GM19438 (cell line): ENCODE results near the gene MT1B.
A peak's percentile ranks its signal among the peaks of the same experiment; 100 is the strongest.

Source experiments
- ATAC-seq: cut with Tn5 transposase; IDR thresholded peaks from one replicate; pipeline ENCODE4 v1.9.1; 2021; ENCODE audit warnings: low read depth; ENCODE audit not compliant: unreplicated experiment

The MT1B gene

GRCh38 chr16:56651586-56651985 is at the start of gene MT1B:
Gene MT1B (plus strand): TSS chr16:56651886. CDS start chr16:56651954, 68 bp downstream.
- no peak for ATAC-seq

GRCh38 chr16:56603589-56603988 is 48.1 kb upstream of the MT1B start:
- no peak for ATAC-seq

DNA sequence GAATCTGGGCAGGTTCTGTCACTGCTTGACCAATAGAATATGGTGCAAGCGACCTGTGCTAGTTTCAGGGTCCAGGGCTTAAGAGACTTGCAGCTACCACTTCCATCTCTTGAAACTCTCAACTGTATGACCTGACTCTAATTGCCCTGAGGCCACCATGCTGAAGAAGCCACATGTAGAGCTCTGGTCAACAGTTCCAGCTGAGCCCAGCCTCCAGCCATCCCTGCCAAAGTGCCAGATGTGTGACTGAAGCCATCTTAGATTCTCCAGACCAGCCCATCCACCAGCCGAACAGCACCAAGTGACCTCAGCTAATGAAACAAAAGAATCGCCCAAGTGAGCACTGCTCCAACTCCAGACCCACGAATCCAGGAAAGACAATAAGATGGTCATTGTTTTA is 46.7 kb upstream of the MT1B start:
- ATAC-seq: no peak

GRCh38 chr16:56605475-56605874 is 46.2 kb upstream of the MT1B start:
- ATAC-seq: no peak

- no peak for ATAC-seq
These were observed 45.6 kb upstream of the MT1B start for GRCh38 chr16:56606071-56606475.

DNA sequence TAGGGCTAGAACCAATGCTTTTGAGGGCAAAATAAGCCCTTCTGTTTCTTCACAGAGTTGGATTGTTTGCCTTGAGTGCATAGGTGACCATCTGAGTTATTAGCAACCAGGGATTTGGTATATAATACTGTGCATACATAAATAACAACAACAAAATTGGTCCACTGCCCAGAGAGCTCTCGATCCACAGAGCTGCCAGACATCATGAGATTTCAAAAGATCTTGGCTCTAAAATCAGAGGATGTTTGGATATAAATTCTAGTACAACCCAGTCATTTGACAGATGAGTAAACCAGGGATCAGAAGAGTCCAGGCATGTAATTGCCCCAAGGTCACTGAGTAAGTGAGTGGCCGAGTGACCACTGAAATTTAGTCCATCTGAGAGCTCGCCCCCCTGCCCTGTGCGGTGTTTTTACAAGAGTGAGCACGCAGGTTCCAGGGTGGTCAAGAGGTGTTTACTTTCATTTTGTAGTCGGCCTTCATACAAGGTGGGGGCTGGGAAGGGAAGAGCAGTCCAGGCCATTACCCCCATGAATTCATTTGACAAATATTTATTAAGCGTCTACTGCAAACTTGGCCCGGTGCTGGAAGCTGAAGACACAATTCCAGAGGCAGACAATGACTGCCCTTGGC is 45.1 kb upstream of the MT1B start:
- ATAC-seq: no peak

DNA sequence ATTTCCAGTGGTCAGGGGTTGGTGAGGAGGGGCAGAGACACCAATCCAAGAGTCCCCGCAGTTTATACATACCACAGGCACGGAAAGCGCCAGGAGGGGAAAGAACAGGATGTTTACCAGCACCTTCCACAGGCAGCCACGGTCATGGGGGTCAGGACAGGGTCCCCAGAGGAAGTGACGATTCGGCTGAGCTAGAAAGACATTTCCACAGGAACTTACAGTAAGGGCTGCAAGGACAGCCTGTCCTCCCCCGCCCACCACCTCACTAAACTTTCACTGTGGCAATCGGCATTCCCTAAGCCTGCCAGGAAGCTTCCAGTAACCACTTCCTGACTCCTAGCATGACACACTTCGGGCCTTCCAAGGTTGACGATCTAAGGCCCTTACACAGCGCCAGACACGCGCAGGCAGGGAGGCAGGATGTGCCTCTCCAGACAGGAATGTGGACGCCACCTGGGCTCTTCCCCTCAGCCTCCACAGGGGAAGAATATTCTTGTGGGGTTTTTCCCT is 44.5 kb upstream of the MT1B start:
- ATAC-seq: no peak

DNA sequence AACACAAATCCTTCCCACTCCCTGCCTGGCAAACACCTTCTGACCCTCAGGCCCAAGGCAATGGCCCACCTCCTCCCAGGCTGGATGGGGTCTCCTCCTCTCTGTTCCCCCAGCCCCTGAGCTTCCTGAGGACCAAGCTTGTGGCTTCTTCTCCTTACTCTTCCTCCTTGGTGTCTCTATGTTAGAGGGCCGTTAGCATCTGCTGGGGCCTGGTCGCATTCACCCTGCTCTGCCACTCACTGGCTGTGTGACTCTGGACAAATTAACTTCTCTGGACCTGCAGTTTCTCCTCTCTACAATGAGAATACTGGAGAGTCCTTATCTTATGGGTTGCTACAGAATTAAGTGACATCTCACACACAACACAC is 44.0 kb upstream of the MT1B start:
- no peak for ATAC-seq

GRCh38 chr16:56608043-56608875 is 43.4 kb upstream of the MT1B start, which contains the start of gene MT2A:
Gene MT2A (plus strand): TSS chr16:56608584. CDS start chr16:56608656, 72 bp downstream.
- peak; percentile 82 for ATAC-seq

DNA sequence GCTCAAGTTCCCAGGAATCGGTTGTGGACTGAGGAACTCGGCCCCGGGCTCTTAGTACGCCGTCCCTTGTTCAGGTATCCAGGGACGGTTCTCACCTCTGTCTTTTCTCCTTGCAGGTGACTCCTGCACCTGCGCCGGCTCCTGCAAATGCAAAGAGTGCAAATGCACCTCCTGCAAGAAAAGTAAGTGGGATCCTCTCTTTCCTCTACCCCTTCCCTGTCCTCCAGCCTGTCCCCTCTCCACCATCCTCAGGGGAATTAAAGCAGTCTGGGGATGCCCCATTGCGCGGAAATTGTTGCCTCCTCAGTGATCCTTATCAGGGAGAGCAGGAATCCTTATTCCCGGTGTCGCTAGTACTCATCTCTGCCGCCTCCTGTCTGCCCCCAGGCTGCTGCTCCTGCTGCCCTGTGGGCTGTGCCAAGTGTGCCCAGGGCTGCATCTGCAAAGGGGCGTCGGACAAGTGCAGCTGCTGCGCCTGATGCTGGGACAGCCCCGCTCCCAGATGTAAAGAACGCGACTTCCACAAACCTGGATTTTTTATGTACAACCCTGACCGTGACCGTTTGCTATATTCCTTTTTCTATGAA is 42.7 kb upstream of the MT1B start:
- ATAC-seq: no peak

GRCh38 chr16:56609463-56609921 is 42.2 kb upstream of the MT1B start:
- ATAC-seq: peak; percentile 45

DNA sequence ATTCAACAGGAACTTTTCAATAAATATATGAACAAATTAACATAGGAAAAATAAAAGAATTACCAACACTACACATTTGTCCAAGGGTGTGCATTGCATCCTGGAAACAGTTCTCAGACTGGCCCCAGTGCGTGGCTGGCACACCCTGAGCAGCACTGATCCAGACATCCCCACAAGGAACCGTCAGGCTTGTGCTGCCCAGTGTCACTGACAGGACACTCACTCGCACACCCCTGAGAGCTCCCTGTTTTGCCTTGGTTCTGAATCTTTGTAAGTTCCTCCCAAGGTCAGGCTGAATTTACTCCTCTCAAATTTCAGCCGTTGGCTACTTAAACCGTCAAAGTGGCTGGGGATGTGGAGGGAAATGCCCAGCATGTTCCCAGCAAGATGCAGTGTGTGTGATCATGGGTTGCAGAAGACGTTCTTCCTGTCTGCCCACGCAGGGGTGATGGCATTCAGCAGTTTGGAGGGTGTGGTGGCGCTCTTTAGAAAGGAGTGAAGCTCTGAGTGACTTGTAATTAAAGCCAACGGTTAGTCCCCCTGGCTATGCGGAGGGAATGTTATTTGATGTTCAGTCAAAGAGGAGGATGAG is 41.6 kb upstream of the MT1B start:
- no peak for ATAC-seq

DNA sequence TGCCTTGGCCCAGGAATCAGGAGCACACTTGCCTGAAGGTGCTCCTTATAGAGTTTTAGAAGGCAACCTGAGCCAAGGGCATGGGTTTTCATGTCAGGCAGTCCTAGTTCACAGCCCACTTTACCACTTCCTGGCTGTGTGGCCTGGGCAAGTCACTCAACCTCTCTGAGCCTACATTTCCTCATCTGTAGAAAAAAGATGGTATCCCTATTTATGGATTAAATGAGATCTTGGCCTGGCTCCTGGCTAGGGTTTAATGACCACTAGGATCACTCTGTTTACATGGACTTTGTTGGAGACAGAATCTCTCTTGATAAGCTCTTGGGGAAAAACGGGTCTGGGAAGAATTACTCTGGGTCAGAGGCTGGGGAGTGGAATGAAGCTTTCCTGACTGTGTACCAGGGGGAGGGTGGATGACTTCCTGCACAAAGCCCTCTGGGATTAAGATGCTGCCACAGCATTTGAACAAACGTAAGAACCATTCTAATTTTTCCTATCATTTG is 41.0 kb upstream of the MT1B start:
- no peak for ATAC-seq

- no peak for ATAC-seq
These were observed 40.3 kb upstream of the MT1B start for GRCh38 chr16:56611281-56611833.

DNA sequence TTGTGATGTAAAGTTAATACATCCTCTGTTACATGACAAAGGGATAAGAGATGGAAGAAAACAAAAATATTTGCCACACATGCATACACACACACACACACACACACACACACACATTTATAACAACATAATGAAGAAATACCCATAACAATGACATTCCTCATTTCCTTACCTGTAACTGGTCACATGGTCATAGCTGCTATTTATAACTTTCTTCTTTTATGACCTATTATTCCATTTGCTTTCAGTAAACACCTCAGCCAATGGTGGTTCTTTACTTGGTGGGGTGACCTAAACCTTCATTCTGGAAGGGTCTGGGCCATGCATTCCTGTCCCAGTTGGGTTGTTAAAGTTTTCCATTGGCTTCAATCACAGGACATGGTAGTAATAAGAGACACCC is 38.0 kb upstream of the MT1B start:
- ATAC-seq: no peak

DNA sequence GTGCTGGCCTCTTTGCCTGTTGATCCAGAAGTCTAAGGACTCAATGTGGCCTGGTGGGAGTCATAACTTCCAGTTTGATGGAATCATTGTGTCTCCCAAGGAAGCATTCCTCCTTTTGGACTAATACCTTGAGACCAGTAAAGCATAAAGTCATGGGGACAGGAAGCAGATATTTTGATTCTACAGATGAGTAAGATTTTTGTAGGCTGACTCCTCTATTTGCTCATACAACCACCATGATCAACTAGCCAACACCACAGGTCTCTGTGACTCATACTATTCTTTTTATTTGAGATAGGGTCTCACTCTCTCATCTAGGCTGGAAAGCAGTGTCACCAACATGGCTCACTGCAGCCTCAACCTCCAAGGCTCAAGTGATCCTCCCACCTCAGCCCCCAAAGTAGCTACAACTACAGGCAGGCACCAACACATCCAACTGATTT is 37.1 kb upstream of the MT1B start:
- no peak for ATAC-seq

DNA sequence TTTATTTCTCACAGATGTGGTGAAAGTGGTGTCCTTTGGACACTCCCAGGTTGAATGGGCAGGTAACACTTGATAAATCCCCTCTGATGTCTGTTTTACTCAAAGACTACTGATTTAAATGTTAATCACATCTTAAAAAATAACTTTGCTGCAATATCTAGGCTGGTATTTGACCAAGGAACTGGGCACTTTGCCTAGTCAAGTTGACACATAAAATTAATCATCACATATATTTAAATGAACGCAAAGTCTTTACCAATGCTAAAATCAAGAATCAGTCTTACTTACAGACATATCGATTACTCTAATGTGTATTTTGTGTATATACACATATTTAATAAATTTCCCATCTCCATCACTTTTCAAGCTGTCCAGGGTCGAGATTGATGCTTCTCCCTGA is 36.3 kb upstream of the MT1B start:
- ATAC-seq: no peak

- no peak for ATAC-seq
These were observed 35.0 kb upstream of the MT1B start for GRCh38 chr16:56616608-56617211.

GRCh38 chr16:56617212-56618085 is 34.2 kb upstream of the MT1B start:
- ATAC-seq: no peak
